Stimulated activated naive CD8-positive, alpha-beta T cell treated with anti-CD3 and anti-CD28 coated beads, Interleukin-15, amount 100 ng/mL, for 72 hours (primary cell): ENCODE results near the gene SRCIN1.
"Not testable (repeated sequence)": the region's sequence is repeated elsewhere in the genome, so short reads cannot be mapped to it uniquely, and the experiment has no call there.

Experiments used
- ATAC-seq: fragments of 150-1000 bp; cut with Tn5 transposase; 2 replicates; pipeline ENCODE4 v1.10.0; 2021; ENCODE audit warnings: mild to moderate bottlenecking, moderate library complexity
- DNase-seq, 2 donors: peaks; one replicate each; pipeline ENCODE4 v3.0.0; 2021 to 2022
- H3K27ac Mint-ChIP-seq, 2 donors: one replicate each; pipeline ENCODE4 v1.8.0; 2022; ENCODE audit warnings: mild to moderate bottlenecking in 2 of 2, mixed read lengths in 2 of 2, moderate library complexity in 2 of 2
- H3K27me3 Mint-ChIP-seq: one replicate; pipeline ENCODE4 v1.8.0; 2022; ENCODE audit warnings: mixed read lengths
- H3K4me1 Mint-ChIP-seq: one replicate; pipeline ENCODE4 v1.8.0; 2022; ENCODE audit warnings: mild to moderate bottlenecking, mixed read lengths
- H3K4me3 Mint-ChIP-seq, 2 donors: one replicate each; pipeline ENCODE4 v1.8.0; 2022; ENCODE audit warnings: mild to moderate bottlenecking in 2 of 2, mixed read lengths in 2 of 2, moderate library complexity in 1 of 2
- H3K9me3 Mint-ChIP-seq, 2 donors: one replicate each; pipeline ENCODE4 v1.8.0; 2022; ENCODE audit warnings: mixed read lengths in 2 of 2

SRCIN1 gene

GRCh38 chr17:38489774-38490173, 116.0 kb downstream of the SRCIN1 start:
- H3K27ac Mint-ChIP-seq: peak overlapping the region in 1 of 2 donors; percentile 19
- peaks cover 10% of the 10 kb centered on the region for H3K4me1 Mint-ChIP-seq
- H3K9me3 Mint-ChIP-seq, DNase-seq, H3K27me3 Mint-ChIP-seq, H3K4me3 Mint-ChIP-seq, ATAC-seq: not testable (repeated sequence)

DNA sequence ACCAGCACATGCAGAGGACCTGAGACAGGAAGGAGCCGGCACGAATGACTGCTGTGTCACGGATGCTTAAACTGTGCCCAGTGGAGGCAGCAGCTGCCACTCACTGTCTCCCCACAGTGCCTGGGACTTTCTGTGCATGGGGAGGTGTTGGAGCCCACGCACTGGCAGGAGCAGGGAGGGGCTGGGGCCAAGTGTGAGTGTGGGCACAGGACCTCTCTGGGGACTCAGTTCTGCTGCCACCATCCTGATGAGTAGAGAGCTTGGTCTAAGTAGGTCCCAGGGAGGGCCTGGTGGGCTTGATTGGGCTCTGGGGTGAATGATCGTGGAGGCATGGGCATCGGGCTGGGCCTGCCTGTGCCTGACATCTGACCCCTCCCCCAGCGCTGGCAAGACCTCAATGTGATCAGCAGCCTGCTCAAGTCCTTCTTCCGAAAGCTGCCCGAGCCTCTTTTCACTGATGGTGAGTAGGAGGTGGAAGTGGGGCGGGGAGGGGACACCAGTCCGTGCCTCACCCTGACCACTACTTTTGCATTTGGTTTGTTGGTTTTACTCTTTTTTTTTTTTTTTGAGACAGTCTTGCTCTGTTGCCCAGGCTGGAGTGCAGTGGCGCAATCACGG, 120.0 kb downstream of the SRCIN1 start:
- not testable (repeated sequence) for DNase-seq, H3K27me3 Mint-ChIP-seq, H3K27ac Mint-ChIP-seq, H3K4me3 Mint-ChIP-seq, ATAC-seq, H3K9me3 Mint-ChIP-seq
- H3K4me1 Mint-ChIP-seq: peaks cover 10% of the 10 kb centered on the region

DNA sequence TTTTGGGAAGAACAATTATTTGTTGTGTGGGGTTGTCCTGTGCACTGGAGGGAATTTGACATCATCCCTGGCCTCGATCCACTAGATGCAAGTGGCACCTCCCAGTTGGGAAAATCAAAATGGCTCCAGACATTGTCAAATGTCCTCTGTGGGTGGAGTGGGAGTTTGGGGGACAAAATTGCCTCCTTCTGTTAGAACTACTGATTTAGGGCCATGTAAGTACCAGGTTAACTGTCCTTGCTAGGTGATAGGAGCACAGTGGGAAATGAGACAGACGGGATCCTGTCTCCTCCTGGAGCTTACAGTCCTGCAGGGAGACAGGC, 120.6 kb downstream of the SRCIN1 start:
- Mint-ChIP-seq H3K9me3 (no peaks in the 10 kb centered on the region), H3K4me3 (no peak overlapping the region), H3K4me1 (peaks cover 10% of the 10 kb centered on the region), H3K27ac (peak overlapping the region; percentile 3 to 51), H3K27me3 (peaks cover 9% of the 10 kb centered on the region)
- DNase-seq (no peak), ATAC-seq (no peak)

- H3K9me3 Mint-ChIP-seq, H3K4me3 Mint-ChIP-seq, H3K27me3 Mint-ChIP-seq: not testable (repeated sequence)
- H3K4me1 Mint-ChIP-seq: peaks cover 10% of the 10 kb centered on the region
- DNase-seq (peak; percentile 57 to 63), ATAC-seq (peak; percentile 84)
- H3K27ac Mint-ChIP-seq: peak overlapping the region; percentile 3 to 51
Observed at GRCh38 chr17:38484242-38485145, 121.3 kb downstream of the SRCIN1 start.

DNA sequence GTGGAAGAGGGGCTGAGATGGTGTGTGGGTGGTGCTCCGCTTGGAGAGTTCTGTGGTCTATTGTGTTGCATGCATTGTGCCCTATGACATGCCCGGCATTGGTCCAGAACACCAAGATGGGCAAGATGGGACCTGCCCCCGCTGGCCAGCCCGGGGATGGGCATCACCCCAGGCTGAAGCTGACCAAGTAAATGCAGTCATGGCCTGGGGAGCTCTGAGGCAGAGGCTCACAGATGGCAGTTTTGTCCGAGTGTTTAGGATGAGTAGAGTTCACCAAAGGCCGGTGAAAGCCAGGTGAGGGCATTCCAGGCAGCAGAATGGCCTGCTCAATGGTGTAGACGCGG, 123.1 kb downstream of the SRCIN1 start:
- H3K4me3 Mint-ChIP-seq, H3K27ac Mint-ChIP-seq, H3K9me3 Mint-ChIP-seq, DNase-seq, H3K27me3 Mint-ChIP-seq, ATAC-seq: not testable (repeated sequence)
- peaks cover 10% of the 10 kb centered on the region for H3K4me1 Mint-ChIP-seq

DNA sequence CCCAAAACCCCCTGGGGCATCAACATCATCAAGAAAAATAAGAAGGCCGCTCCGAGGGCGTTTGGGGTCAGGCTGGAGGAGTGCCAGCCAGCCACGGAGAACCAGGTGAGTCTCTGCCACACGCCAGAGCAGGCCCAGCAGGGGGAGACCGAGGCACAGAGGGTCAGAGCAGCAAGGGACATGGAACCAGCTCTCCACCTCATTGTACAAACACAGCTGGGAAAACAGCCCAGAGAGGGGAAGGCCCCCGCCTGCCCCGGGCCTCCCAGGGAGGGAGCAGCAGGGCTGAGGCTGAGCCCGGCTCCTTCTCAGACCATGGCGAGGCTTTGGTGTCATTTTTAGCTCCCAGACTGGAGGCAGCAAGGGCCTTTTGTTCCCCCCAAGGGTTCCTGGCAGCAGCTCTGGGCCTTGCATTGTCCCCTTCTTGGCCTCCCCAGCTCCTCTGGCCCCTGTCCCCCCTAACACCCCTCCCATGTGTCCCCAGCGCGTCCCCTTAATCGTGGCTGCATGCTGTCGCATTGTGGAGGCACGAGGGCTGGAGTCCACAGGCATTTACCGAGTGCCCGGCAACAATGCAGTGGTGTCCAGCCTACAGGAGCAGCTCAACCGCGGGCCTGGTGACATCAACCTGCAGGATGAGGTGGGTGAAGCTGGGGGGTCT, 123.6 kb downstream of the SRCIN1 start:
- not testable (repeated sequence) for H3K4me3 Mint-ChIP-seq, DNase-seq, ATAC-seq, H3K27me3 Mint-ChIP-seq, H3K9me3 Mint-ChIP-seq, H3K27ac Mint-ChIP-seq
- H3K4me1 Mint-ChIP-seq: peaks cover 10% of the 10 kb centered on the region
